NCI-H146 (cell line): Measurements from ENCODE around the gene ARL5B.

Experiments used
- DNase-seq: peaks from one replicate; lab custom pipeline; 2025; lab: John Stamatoyannopoulos, UW

ARL5B gene

DNA sequence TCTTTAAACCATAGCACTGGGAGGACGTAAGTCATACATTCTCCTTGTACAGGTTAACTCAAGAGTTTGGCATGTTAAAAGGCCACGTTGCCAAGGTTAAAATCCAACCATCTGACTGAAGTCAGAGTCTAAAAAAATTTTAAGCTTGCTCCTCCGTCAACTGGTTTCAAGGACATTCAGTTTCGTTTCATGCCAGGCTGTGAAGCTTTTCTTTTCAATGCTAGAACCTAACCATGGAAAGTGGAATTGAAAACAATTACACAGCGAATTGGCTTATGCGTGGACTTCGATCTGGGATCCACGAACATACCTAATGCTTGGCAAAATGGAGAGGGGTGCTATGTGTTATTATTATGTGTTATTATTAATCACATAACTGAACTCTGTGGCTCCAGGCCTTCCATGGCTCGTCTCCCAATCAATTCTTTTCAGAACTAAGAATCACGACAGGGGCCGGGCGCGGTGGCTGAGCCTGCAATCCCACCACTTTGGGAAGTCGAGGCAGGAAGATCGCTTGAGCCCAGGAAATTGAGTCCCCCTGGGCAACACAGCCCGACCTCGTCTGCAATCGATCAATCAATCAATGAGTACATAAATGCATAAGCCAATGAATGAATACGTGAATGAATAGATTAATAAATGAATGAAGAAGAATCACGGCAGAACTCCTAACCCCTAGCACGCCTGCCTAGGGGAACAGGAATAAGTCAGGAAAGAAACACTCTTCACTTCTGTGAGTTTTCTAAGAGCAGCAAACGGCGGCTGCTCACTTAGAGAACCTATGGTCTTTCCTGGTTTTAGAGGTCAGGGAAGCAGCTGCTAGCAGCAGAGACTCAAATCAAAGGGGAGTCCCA, 733 bp upstream of the ARL5B start:
- DNase-seq = peak; percentile 38

DNA sequence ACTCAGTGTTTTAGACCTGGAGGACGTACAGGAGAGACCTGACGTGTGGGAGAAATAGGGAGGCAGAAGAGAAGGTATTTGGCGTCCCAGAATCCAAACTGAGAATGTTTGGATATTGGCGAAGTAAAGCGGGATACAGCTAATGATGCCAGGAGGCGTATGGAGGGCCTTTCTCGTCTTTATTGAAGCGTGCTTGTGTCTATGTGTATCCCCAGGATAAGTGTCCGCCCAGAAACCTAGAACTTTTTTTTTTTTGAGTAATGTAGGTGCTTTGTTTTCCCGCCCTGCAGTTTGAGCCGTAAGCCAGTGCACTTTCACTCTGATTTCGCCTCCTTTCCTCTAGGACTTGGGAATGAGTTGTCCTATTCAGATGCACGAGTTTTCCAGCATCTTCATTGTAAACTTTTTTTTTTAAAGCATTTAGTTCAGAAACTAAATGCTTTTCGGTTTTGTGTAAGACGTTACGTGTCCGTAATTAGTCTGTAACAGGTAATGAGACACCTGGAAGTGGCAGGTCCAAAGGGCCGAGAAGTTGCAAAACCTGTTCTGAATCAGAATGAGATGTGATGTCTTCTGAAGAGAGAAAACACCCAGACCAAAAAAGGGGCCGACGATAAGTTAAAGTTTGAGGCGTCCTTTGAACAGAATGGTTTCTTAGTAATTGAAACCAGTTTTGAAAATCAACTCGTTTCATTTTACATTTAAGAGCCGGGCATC, 746 bp downstream of the ARL5B start:
- DNase-seq = peak; percentile 77

DNA sequence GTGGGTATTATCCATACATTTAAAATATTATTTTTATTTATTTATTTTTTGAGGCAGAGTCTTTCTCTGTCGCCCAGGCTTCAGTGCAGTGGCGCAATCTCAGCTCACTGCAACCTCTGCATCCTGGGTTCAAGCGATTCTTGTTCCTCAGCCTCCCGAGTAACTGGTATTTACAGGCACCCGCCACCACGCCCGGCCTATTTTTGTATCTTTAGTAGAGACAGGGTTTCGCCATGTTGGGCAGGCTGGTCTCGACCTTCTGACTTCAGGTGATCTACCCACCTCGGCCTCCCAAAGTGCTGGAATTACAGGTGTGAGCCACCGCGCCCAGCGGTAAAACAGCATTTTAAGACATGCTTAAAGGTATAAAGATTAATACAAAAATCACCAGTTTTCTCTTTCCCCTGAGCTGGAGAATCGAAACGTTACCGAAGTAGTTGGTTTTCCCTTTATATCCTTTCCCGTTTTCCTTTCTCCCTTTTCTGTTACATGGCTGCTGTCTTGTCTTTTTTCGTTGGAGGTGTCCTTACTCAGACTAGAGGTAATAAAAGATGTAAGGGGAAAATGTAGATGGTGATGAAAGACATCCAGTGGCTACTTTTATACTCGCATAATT, 1.7 kb downstream of the ARL5B start:
- DNase-seq = no peak

DNA sequence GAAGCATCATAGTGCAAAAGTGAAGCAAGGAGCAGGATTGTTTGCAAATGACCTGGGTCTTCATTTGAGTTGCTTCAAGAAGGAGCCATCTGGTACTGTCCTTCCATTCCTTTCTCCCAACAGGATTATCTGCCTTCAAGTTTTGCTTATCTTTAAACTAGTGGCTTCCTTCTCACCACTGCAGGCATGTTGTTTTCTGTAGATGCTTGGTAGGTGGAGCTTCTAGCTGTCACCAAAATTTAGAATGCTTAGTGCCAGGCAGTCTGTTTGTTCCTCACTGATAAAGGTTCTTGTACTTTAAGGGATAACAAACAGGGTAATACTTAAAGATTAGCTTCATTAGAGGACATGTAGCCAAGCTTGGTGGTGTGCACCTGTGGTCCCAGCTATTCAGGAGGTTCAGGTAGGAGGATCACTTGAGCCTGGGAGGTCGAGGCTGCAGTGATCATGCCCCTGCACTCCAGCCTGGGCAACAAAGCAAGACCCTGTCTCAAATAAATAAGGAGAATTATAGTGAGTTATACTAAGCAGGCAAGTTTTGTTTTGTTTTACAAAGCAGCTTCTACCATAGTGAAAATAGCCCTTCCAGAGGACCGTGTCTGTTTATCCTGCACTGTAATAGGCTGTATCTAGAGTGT, 5.7 kb downstream of the ARL5B start:
- no peak for DNase-seq

DNA sequence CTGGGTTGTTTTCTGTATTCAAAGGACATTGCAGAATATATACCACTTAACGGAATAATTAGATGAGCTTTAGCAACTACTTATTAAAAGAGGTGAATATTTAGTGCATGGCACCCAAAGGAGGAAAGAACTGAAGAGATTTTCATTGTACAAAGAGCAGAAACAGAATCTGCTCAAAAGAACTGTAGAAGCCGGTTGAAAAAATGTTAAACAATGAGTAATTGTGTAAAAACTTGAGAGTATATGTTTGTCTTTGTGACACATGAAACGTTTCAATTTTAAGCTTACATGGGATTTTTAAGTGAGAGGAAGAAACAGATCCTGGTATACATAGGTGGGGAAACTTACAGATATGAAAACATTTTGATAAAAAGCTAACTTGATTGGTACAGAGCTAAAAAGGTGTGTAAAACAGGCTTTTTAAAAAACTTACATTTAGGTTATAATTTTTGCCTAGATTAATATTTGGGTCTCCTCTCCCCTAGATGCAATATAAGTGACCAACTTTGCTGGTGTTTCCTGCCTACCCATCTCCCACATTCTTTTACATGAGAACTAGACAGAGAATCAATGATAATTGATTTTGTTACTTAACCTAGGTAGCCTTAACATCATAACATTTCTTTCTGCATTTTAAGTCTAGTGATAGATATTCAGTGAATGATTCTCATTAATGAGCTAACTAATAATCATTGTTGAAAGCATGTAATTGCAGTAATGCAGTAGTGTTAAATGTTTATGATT, 6.8 kb downstream of the ARL5B start:
- DNase-seq = no peak

DNA sequence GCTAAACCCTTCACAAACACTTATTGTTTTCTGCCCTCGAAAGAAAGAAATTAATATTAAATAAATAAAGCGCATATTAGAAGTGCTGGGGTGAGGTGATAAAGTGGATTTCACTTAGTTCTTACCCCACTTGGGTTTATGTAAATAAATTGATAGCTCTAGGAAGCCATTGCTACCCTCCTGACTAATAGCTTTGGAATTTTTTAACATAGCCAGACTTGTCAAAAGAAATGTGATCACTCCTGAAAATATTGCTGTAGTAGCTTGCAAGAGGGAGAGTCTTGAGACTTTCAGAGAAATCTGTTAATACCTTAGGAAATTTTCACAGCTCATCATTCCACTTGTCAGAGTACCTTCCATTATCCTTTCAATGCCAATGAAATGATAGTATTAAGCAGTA, 7.6 kb downstream of the ARL5B start:
- DNase-seq = no peak

DNA sequence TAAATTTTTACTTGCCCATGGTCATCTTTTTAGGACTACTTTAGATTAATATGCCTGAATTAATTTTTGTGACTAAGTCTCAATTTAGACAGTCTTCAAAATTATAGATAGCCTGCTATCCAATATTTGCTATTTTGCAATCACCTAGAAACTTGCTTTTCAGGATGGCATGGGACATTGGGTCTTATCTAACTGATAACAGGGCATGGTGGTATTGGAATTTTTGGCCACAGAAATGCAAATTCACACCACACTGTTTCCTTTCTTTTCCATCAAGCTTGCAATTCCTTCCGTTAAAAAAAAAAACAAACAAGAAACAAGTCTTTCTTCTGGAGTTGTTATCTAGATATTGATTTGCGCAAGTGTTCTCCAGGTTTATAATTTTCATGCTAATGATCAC, 8.8 kb downstream of the ARL5B start:
- no peak for DNase-seq

GRCh38 chr10:18675086-18675801, 16.0 kb downstream of the ARL5B start:
- DNase-seq = no peak

GRCh38 chr10:18680754-18681153, 21.5 kb downstream of the ARL5B start:
- no peak for DNase-seq

DNA sequence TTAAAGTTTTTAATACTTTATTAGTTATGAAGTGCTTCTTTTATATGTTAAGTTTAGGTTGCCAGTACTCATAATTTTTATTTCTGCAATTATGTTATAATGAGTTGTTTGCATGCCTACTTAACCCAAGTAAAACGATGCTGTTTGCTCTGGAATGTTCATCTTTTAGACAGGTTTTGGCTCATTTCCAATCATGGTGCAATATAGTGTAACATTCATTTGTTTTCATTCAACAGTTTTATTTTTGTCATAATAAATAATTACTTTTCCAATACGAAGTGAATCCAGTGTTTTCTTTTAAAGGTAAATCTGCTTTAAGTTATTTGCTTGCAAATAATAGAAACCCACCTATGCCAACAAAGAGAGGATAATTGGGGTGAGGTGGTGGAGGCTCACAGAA, 22.1 kb downstream of the ARL5B start:
- no peak for DNase-seq

DNA sequence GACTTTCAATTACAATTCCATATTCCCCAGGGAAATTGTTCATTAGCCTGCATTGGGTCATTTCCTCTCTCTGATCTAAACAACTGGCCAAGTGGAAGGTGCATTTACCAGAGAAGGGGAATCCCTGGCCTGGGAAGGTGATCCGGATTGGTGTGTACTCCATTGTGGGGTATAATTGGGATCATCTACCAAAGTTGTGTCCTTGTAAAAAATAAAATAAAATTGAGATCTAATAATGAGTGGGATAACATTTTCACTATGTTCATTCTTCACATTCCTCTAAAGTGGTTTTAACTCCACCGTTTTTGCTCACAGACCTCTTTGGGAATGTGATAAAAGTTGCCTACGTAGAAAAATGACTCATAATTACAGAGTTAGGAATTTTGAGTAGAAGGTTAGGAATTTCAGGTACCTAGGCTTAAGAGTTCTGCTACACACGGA, 22.8 kb downstream of the ARL5B start:
- DNase-seq = no peak

GRCh38 chr10:18683427-18683826, 24.2 kb downstream of the ARL5B start:
- no peak for DNase-seq

DNA sequence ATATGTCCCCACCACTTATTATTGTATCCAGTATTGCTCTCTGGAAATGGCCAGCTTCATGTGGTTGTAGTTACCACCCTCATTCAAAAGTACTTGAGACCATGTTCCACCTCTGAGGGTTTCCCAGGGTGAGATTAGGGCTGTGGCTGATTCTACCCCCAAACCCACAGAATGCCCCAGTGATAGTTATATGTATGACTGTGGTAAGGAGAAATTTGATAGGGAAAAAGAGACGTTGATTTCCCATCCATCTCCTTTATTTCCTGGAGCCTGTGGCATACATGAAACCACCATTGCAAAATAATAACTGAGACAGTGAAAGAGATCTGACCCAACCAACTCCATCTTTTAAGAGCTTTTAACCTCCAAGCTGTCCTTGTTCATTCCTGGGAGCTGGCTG, 25.2 kb downstream of the ARL5B start:
- DNase-seq = no peak

DNA sequence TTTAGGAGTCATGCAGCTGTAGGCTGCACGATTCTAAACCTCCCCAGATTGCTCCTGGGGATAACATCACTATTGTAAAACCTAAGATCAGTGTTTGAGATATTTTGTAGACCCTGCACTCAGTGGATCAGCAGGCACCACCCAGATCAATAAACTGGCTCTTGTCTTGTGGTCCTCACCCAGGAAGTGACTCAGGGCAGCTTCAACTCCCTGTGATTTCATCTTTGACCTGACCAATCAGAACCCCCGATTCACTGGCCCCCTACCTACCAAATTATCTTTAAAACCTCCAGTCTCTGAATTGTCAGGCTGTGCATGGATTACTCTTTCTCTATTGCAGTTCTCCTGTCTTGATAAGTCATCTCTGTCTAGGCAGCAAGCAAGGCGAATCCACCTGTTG, 25.7 kb downstream of the ARL5B start:
- DNase-seq = no peak

DNA sequence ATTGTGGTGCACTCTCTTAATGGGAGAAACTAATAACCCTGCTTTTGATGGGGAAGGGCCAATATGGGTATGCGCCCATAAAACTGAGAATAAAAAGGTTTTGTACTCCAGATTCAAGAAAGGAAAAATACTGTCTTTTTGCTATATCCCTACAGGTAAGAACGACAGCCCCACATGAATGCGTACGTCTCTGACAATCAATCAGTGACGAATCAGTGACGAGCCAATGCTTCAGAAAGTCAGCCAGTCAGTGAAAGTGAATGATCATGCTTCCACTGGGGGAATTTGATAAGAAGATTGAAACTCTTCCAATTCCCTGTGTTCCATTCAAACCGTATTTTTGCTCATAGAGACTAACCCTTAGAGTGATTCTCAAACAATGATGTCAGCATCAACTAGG, 26.3 kb downstream of the ARL5B start:
- DNase-seq = no peak

- no peak for DNase-seq
Observed at GRCh38 chr10:18687195-18687594, 28.0 kb downstream of the ARL5B start.

DNA sequence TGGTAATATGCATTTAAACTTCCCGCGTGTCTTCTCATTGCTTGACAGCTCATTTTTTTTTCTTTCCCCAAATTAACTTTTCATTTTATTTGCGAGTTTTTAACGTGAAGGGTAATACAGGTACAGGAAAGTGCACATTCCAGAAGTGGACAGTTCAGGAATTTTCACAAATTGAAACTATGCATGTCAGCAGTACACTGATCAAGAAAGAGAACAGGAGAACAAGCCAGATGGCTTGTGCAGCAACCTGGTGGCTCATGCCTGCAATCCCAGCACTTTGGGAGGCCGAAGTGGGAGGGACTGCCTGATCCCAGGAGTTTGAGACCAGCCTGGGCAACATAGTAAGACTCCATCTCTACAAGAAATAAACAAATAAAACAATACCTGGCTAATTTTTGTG, 28.5 kb downstream of the ARL5B start:
- DNase-seq = no peak

DNA sequence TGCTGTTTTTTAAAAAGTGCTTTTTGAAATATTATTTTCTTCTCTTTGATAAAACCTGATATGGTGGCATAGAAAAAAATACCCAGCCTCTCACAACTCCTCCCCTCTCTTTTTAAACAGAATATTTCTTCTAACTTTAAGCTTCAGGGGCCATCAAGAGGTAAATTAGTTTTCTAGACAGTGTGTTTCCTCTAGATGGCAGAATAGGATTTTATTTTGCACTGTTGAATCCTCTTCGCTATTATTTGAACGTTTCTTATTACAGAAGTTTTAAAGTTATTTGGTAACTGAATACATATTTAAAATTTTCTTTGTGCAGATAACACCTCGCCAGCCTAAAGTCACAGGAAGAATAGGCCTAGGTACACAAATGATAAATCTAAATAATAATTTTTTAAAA, 30.3 kb downstream of the ARL5B start:
- peak; percentile 51 for DNase-seq

GRCh38 chr10:18690541-18690940, 31.3 kb downstream of the ARL5B start:
- DNase-seq = no peak

- DNase-seq = peak; percentile 43
Observed at GRCh38 chr10:18699849-18700840, 40.9 kb downstream of the ARL5B start.
